Ishikawa (cell line): ENCODE measurements around the gene XRCC4.

ENCODE experiments used
- CEBPB ChIP-seq: IDR thresholded peaks from 2 replicates; pipeline ENCODE4 v1.6.1; 2012
- CREB1 ChIP-seq: IDR thresholded peaks from 2 replicates; pipeline ENCODE4 v1.6.1; 2012; ENCODE audit warnings: low read depth
- EP300 ChIP-seq: IDR thresholded peaks from 2 replicates; pipeline ENCODE4 v1.6.1; 2012; ENCODE audit warnings: borderline replicate concordance
- FOXM1 ChIP-seq: IDR thresholded peaks from 2 replicates; pipeline ENCODE4 v1.6.1; 2012; ENCODE audit warnings: low read depth, borderline replicate concordance
- MAX ChIP-seq: IDR thresholded peaks from 2 replicates; pipeline ENCODE4 v1.6.1; 2012
- RAD21 ChIP-seq: IDR thresholded peaks from 2 replicates; pipeline ENCODE4 v1.6.1; 2012; ENCODE audit warnings: low read depth
- TAF1 ChIP-seq: IDR thresholded peaks from 2 replicates; pipeline ENCODE4 v1.6.1; 2012; ENCODE audit warnings: low read depth, mild to moderate bottlenecking
- YY1 ChIP-seq: IDR thresholded peaks from 2 replicates; pipeline ENCODE4 v1.6.1; 2012; ENCODE audit warnings: low read depth
- ZBTB7A ChIP-seq: IDR thresholded peaks from 2 replicates; pipeline ENCODE4 v1.6.1; 2012; ENCODE audit warnings: low read depth
- TF ChIP-seq, protein P1 (sequence below): IDR thresholded peaks from 2 replicates; pipeline ENCODE4 v1.6.1; 2012
- TF ChIP-seq, protein P2 (sequence below): IDR thresholded peaks from 2 replicates; pipeline ENCODE4 v1.6.1; 2012; ENCODE audit warnings: low read depth, mild to moderate bottlenecking

DNA sequence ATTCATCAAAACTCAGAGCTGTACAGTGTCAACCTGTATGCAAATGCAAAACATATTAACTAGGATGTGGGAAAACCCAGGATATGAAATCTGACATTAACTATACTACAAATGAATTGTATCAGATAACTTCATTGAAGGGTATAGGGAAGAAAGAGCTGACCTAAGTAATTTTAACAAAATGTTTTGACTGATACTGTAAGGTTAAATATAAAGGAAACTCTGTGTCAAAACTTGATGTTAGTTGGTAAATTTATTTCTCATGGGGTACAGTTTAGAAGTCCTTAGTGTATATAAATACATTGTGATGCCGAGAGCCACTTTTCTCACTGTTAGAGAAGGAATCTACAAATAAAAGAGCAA lies 316.1 kb downstream of the XRCC4 start:
- TF ChIP-seq CREB1 (no peak), MAX (no peak), EP300 (no peak), YY1 (no peak), RAD21 (no peak), ZBTB7A (no peak), FOXM1 (no peak), CEBPB (no peak), TAF1 (no peak)
- TF ChIP-seq, protein P1, sequence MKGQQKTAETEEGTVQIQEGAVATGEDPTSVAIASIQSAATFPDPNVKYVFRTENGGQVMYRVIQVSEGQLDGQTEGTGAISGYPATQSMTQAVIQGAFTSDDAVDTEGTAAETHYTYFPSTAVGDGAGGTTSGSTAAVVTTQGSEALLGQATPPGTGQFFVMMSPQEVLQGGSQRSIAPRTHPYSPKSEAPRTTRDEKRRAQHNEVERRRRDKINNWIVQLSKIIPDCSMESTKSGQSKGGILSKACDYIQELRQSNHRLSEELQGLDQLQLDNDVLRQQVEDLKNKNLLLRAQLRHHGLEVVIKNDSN, result no peak
- TF ChIP-seq, protein P2, sequence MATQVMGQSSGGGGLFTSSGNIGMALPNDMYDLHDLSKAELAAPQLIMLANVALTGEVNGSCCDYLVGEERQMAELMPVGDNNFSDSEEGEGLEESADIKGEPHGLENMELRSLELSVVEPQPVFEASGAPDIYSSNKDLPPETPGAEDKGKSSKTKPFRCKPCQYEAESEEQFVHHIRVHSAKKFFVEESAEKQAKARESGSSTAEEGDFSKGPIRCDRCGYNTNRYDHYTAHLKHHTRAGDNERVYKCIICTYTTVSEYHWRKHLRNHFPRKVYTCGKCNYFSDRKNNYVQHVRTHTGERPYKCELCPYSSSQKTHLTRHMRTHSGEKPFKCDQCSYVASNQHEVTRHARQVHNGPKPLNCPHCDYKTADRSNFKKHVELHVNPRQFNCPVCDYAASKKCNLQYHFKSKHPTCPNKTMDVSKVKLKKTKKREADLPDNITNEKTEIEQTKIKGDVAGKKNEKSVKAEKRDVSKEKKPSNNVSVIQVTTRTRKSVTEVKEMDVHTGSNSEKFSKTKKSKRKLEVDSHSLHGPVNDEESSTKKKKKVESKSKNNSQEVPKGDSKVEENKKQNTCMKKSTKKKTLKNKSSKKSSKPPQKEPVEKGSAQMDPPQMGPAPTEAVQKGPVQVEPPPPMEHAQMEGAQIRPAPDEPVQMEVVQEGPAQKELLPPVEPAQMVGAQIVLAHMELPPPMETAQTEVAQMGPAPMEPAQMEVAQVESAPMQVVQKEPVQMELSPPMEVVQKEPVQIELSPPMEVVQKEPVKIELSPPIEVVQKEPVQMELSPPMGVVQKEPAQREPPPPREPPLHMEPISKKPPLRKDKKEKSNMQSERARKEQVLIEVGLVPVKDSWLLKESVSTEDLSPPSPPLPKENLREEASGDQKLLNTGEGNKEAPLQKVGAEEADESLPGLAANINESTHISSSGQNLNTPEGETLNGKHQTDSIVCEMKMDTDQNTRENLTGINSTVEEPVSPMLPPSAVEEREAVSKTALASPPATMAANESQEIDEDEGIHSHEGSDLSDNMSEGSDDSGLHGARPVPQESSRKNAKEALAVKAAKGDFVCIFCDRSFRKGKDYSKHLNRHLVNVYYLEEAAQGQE, result no peak
